A549 treated with AZD2906 at 1 μM for 4 hours (cell line): Measurements from ENCODE around the gene SPRR2B. TPM values are rescaled to one million over a fixed set of nuclear protein-coding genes. Genes with fewer than 3 reads are reported as not detected.

Experiments used
- total RNA-seq: library from RNA; stranded (reverse); fragments of 200-300 nt; extraction: Qiagen RNA extraction; gene quantifications from 5 replicates; pipeline ENCODE4 v1.2.3, GENCODE V29; 2022

SPRR2B gene
- not detected in 5 replicates for total RNA-seq

DNA sequence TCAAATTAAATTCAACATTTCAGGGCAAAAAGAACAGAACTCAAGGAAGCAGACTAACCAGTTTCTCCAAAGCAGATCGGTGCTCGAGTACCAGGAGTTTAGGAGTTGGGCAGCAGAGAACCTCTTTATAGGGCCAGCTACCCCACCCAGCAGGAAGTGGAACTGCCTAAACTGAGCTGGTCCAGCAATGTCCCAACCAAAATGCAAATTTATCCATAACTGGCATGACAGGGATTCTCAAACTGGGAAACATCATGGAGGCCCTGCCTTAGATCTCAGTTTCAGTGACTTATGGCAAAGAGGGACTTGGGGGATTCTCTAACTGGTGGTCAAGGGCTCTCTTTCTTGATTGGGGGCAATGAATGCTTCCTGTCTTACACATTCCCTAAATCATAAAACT lies at the start of gene SPRR2B:
TSS of gene SPRR2B (minus strand) at position 101 of the 400 bp plus-strand sequence. CDS start 772 bp downstream, outside the sequence.

DNA sequence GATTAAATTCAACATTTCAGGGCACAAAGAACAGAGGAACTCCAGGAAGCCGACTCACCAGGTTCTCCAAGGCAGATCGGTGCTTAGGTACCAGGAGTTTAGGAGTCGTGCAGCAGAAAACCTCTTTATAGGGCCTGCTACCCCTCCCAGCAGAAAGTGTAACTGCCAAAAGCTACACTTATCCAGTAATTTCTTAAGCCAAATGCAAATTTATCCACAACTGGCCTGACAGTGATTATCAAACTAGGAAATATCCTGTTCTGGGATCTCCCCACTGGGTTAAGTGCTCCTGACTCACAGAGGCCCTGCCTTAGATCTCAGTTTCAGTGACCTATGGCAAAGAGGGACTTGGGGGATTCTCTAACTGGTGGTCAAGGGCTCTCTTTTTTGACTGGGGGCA lies 42.0 kb upstream of the SPRR2B start, which contains the start of gene SPRR2F:
TSS of gene SPRR2F (minus strand) at position 101 of the 400 bp plus-strand sequence. CDS start 783 bp downstream, outside the sequence.

DNA sequence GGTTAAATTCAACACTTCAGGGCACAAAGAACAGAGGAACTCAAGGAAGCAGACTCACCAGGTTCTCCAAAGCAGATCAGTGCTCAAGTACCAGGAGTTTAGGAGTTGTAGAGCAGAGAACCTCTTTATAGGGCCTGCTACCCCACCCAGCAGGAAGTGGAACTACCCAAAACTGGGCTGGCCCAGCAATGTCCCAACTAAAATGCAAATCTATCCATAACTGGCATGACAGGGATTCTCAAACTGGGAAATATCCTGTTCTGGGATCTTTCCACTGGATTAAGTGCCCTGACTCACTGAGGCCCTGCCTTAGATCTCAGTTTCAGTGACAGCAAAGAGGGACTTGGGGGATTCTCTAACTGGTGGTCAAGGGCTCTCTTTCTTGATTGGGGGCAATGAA lies 23.0 kb upstream of the SPRR2B start, which contains the start of gene SPRR2E:
TSS of gene SPRR2E (minus strand) at position 101 of the 400 bp plus-strand sequence. CDS start 775 bp downstream, outside the sequence.

GRCh38 chr1:153057375-153057774 lies 14.0 kb downstream of the SPRR2B start, which contains the start of gene SPRR2A:
Gene SPRR2A, minus strand, starts transcription at chr1:153057512. Its CDS starts 777 bp downstream, at chr1:153056735.

DNA sequence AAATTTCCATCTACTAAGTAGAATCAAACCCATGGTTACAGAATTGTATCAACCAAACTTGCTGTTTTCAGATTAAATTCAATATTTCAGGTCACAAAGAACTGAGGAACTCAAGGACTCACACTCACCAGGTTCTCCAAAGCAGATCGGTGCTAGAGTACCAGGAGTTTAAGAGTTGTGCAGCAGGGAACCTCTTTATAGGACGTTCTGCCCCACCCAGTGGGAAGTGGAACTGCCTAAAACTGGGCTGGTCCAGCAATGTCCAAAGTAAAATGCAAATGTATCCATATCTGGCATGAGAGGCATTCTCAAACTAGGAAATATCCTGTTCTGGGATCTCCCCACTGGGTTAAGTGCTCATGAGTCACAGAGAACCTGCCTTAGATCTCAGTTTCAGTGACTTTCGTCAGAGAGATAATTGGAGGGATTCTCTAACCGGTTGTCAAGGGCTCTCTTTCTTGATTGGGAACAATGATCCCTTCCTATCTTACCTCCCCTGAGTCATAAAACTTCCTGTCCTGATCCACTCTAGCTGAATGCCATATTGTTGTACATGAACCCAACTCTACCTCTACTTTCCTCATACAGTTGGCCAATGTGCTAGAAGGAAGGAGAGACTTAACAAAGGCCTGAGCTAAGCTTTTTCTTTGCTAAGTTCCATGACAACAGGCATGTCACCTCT lies 30.3 kb downstream of the SPRR2B start, which contains the start of gene SPRR2D:
TSS of gene SPRR2D (minus strand) at position 171 of the 682 bp plus-strand sequence. CDS start 774 bp downstream, outside the sequence.

GRCh38 chr1:153030895-153031294 lies 40.5 kb downstream of the SPRR2B start, which contains the start of gene SPRR1B:
Gene SPRR1B, plus strand, starts transcription at chr1:153031203. Its CDS starts 1,143 bp downstream, at chr1:153032346.

Other genes starting within 250 kb of the SPRR2B start
- not detected in 5 replicates for gene LCE1A, start 244.1 kb downstream of the SPRR2B start, total RNA-seq
- gene LCE6A, start 228.8 kb downstream of the SPRR2B start, total RNA-seq, result not detected in 5 replicates
- not detected in 5 replicates for gene LCE7A, start 211.6 kb downstream of the SPRR2B start, total RNA-seq
- not detected in 5 replicates for gene SMCP, start 193.3 kb downstream of the SPRR2B start, total RNA-seq
- gene IVL, start 163.1 kb downstream of the SPRR2B start, total RNA-seq, result 0.06 to 0.18 TPM (median 0.11 TPM) in 4 of 5 replicates, not detected in the other
- not detected in 5 replicates for gene SPRR5, start 124.4 kb downstream of the SPRR2B start, total RNA-seq
- not detected in 5 replicates for gene SPRR4, start 101.0 kb downstream of the SPRR2B start, total RNA-seq
- gene SPRR1A, start 87.5 kb downstream of the SPRR2B start, total RNA-seq, result not detected in 5 replicates
- not detected in 5 replicates for gene SPRR3, start 69.9 kb downstream of the SPRR2B start, total RNA-seq
- gene SPRR1B, start 40.4 kb downstream of the SPRR2B start, total RNA-seq, result not detected in 5 replicates
- not detected in 5 replicates for gene SPRR2D, start 30.5 kb downstream of the SPRR2B start, total RNA-seq
- gene SPRR2A, start 14.1 kb downstream of the SPRR2B start, total RNA-seq, result not detected in 5 replicates
- not detected in 5 replicates for gene SPRR2E, start 22.9 kb upstream of the SPRR2B start, total RNA-seq
- not detected in 5 replicates for gene SPRR2F, start 41.9 kb upstream of the SPRR2B start, total RNA-seq
- not detected in 5 replicates for gene SPRR2G, start 79.3 kb upstream of the SPRR2B start, total RNA-seq
- not detected in 5 replicates for gene LELP1, start 131.8 kb upstream of the SPRR2B start, total RNA-seq
- 0.05 TPM in 1 of 5 replicates, not detected in the others for gene PRR9, start 146.0 kb upstream of the SPRR2B start, total RNA-seq
- 0.06 TPM in 1 of 5 replicates, not detected in the others for gene LORICRIN, start 188.1 kb upstream of the SPRR2B start, total RNA-seq
- not detected in 5 replicates for gene PGLYRP3, start 241.3 kb upstream of the SPRR2B start, total RNA-seq